GM03348 (cell line): Measurements from ENCODE around the gene ECHDC3.
"Not testable (repeated sequence)": the region's sequence is repeated elsewhere in the genome, so short reads cannot be mapped to it uniquely, and the experiment has no call there.

Experiments used
- DNase-seq: peaks from one replicate; pipeline ENCODE4 v3.0.0; 2012; ENCODE audit warnings: low spot score

Gene ECHDC3

DNA sequence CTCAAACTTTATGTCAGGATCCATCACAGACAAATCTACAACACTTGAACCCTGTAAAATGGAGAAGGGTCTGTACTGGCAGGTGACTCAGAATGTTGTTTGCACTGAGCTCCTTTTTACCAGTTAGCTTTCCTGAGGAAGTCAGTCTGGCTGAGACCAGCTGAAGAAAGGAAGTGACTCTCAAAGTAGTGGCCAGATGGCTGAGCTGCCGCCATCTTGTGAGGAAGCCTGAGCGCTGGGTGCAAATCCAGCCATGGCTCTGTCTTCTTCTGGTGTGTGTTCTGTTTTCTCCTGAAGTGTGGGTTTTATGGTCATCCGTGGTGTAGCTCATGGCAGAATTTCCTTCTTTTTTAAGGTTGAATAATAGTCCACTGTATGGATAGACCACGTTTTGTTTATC is 25.5 kb upstream of the ECHDC3 start:
- no peak for DNase-seq

DNA sequence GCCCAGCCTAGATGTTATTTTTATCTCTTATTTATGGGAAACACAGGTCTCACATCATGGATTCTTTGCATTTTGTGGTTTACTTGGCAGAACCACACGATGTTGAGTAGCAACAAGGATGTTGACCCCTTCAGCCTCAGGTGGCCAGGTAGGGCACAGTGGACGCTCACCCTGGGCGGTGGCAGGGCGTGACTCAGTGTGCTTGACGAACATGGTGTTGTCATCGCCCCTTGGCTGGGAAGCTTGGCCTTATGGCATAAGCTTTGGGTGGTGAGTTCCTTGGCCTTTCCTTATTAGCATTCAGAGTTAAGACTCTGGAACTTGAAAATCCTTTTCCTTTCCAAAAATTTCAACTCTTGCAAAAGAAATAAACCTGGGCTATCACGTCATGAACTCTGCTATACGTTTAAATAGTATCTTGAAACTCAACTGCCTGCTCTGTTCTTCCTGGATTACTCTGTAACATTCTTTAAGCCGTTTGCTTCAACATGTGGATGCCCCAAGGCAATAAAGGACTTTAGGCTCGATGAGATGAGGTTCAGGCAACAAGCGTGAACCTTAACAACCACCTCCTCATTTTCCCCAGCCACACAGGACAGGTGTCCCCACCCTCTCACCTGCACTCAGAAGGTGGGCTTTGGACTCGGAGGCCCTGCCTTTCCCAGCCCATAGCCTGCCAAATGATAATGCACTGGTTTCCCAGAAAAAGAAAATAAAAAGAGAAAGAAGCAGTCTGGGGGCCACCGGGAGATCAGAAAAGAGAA is 22.5 kb upstream of the ECHDC3 start:
- no peak for DNase-seq

DNA sequence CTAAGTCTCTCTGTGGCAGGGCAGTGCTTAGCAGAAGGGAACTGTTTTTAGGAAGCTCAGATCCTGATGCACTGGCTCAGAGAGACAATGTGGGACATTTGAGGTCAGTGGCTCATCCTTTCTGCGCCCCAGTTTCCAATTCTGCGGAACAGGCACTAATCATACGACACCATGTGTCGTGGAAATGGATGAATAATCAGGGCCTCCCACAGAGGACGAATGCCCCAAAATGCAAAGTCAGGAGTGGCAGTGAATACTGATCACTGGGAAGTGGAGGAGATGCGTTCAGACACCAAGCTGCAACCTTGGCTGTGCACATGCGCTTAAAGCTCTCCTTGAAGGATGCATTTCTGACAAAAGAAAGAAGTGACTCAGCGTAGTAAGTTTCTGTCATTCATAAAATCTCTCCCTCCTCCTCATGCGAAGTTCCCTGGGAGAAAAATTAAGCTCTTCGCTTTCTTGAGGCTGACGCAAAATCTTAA is 21.9 kb upstream of the ECHDC3 start:
- DNase-seq, result no peak

DNA sequence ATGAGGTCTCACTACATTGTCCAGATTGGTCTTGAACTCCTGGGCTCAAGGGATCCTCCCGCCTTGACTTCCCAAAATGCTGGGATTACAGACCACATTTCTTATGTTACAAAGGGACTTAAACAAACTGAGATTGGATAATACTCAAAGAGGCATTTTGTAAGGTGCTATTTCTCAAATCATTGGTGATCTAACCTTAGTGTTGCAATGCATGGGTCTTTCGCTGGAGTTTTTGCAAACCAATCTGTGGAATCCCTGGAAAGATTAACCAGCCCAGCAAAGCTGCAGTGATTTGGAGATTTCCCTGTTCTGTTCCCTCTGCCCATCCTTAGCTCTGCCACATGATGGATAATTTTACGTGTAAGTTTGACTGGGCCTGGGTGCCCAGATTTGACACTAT is 20.4 kb upstream of the ECHDC3 start:
- no peak for DNase-seq

DNA sequence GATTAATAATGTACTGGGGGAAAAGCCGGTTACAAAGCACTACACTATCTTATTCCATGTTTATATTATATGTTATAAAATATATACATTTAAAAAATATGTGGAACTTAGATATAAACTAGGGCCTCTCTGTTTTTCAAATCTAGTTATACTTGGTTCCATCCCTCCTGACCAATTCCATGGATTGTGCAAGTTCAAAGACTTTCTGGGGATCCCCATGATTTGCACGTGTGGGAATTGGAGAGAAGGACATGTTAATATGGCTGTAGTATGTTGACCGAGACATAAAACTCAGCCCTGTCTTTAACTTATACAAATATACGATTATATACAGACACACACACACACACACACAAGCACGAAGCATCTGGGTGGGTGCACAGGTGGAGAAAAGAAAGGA is 18.8 kb upstream of the ECHDC3 start:
- DNase-seq, result no peak

DNA sequence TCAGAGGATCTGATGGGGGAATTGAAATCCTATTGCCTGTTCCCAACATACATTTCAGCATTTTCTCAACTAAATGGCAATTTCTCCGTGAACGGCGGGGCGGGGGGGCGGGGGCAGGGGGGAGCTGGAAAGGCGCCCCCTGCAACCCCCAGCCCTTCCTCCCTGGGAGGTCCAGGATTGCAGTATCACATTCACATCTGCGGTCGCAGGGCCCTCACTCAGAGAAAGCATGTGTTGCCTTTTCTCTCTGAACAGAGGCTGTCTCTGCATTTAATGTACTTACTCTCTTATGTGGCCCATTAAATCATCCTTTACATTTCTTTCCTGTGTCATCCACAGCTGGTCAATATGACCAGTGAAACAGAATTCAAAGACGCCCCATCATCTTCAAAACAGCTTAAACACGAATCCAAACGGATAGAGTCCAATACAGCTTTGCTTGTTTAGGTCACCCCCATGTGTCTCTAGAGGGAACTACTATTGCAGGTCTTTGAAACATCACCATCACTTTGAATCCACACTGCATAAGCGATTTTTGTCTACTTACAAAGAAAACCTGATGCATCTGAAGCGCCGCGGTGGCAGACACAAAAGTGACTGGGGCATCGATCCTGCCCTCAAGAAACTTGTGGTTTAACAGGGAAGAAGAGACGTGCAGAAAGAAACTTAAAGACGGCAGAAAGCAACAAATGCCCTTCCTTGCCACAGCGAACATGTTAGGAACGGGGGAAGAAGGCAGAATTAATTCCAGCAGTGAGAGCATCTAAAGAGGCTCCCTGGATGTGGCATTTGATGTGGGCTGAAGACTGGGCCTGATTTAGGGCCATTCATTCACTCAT is 17.0 kb upstream of the ECHDC3 start:
- peak; percentile 88 for DNase-seq

DNA sequence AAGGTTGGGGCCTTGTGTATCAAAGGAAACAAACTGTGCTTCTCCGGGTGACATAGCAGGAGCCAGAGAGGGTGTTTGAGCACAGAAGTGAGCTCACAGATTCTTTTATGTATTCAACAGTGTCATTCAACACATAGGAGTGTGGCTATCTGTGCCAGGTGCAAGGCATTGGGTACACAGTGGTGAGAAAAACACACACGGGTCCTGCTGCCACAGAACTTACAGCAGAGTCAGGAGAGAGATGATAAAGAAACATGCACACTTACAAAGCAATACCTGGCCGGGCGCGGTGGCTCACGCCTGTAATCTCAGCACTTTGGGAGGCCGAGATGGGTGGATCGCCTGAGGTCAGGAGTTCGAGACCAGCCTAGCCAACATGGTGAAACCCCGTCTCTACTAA is 16.3 kb upstream of the ECHDC3 start:
- no peak for DNase-seq

DNA sequence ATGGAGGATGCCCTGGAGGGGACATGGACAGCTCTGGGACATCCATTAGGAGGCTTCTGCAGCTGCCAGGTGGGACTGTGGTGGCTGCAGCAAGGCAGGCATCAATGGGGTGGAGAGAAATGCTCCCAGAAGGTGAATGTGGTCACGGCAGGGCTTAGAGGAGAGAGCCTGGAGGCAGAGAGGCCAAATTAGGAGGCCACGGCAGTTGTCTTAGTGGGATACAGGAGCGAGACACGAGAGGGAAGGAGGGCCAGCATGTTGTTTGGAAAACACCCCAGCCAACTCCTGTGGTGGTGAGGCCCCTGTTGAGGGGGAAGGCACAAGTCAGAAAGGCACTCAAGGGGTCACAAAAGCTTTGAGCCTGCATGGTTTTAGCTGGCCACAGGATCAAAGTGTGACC is 14.6 kb upstream of the ECHDC3 start:
- DNase-seq, result no peak

DNA sequence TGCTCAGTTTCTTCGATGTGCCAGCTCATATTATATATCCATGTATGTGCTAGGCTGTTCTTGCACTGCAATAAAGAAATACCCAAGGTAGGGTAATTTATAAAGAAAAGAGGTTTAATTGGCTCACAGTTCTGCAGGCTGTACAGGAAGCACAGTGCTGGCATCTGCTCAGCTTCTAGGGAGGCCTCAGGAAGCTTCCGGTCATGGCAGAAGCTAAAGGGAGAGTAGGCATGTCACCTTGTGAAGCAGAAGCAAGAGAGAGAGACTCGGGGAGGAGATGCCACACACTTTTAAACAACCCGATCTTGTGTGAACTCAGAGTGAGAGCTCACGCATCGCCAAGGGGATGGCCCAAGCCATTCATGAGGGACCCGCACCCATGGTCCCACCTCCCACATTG is 13.8 kb upstream of the ECHDC3 start:
- DNase-seq, result no peak

DNA sequence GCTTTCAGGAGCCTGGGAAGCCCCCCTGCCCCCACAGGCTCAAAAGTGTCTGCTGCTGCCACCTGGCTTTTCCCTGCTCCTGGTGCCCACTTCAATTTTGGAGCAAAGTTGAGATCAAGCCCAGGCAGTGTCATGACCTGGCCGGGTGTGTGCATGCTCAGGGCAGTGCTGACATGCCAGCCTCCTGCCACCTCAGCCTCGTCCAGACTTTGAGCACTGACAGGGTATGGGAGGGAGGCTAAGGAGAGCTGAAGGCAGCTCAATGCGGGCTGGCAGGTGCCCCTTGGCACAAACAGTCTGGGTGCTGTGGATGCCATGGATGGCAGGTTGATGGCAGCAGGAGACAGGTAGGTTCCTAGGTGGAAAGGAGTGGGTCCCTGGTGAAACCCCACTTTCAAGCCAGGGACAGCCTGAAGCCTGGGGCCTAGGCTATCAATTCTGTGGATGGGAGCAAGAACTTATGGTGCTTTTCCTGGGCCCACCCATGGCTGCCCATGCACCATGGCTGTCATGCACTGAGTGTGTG is 12.3 kb upstream of the ECHDC3 start:
- no peak for DNase-seq

DNA sequence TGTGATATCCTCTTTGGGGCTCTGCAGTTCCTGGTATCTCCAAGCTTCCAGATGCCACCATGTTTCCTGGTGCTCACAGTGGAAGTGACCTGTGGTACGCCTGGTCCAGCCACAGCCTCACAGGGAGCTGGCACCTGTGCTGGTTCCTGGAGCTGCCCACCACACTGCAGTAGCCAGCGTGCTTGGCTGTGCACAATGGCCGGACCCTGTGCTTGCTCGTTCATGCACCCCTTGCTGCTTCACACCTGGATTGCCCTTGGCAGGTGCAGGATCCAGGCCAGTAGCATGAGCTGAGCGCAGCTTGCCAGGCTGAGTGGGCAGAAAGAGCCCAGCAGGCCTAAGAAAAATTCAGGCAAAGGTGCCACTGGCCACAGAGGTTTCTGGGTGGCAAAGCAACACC is 11.4 kb upstream of the ECHDC3 start:
- no peak for DNase-seq

DNA sequence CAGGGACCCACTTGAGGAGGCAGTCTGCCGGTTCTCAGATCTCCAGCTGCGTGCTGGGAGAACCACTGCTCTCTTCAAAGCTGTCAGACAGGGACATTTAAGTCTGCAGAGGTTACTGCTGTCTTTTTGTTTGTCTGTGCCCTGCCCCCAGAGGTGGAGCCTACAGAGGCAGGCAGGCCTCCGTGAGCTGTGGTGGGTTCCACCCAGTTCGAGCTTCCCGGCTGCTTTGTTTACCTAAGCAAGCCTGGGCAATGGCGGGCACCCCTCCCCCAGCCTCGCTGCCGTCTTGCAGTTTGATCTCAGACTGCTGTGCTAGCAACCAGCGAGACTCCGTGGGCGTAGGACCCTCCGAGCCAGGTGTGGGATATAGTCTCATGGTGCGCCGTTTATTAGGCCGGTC is 5.4 kb upstream of the ECHDC3 start:
- not testable (repeated sequence) for DNase-seq

DNA sequence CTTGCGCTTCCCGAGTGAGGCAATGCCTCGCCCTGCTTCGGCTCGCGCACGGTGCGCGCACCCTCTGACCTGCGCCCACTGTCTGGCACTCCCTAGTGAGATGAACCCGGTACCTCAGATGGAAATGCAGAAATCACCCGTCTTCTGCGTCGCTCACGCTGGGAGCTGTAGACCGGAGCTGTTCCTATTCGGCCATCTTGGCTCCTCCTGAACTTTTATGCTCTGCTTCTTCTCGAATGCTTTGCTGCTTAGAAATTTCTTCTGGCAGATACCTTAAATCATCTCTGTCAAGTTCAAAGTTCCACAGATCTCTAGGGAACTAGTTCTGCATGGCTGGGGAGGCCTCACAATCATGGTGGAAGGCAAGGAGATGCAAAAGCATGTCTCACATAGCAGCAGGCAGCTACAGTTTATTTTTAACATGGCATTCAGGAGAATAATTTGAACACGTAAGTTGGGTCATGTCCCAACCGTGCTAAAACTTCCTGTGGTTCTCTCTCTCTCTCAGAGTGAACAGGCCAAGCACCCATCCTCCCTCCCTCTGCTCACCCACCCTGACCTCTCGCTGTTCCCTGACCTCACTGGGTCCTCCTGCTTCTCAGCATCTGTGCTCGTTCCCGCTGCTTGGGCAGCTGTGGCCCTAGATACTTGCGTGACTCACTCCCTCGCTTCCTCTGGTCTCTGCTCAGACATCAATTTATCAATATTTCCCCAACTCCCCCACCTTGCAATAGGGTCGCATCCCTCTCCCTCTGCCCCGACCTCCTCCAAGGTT is 4.7 kb upstream of the ECHDC3 start:
- DNase-seq, result not testable (repeated sequence)

DNA sequence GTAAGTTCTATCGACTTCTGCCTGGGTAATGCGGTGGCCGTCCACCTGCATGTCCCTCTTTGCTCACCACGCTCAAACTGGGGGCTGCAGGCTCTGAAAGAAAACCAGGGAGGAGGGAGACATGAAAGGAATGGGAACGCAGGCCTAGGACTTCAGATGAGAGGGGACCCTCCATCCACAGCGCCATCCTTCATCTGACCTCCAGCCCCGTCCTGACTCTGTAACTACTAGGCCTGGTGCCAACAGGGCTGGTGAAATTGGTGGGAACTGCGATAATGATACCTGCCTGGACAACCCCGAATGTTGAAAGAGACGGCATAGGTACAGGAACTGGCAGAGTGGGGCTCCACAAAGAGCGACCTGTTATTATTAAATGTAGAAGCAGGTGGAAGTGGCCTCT is 1.3 kb upstream of the ECHDC3 start:
- no peak for DNase-seq

DNA sequence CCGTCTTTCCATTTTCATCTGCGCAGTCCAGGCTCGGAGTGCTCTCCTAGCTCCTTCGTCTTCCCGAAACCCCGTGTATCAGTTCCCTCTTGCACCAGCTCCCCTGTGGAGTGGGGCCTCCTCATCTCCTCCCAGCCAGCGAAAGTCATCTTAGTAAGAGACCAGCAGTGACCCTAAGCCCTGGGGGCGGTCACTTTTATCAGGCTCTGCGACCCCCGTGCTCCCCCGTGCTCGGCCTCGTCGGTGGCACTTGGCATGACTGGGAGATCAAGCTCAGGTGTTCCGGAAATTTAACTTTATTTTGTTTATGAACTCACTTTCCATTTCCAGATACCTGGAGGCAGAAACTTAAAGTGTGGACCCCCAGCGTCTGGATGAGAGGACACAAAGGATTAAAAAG is 574 bp upstream of the ECHDC3 start:
- DNase-seq, result no peak

DNA sequence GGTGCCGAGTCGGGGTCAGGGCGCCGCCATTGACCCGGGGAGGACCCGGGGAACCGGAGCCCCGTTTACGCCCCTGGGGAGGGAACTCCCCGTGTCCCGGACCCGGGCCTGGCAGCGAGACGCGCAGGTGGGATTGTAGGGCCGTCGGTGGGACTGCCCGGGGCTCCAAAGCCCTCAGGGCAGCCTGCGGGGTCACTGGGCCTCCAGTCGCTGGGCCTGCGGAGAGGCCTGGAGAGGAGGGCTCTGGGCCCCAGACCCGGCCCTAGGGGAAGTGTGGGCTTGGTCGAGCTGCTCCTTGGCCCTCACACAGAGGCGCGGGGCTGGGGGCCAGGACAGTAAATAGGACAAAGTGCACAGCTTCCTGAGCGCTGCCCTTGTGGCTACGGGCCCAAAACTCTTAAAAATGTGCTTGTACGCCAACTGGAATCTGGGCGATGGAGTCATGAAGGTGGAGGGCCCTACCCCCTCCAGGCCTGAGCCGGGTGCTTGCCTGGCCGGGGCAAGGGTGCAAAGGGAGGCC is 657 bp downstream of the ECHDC3 start:
- DNase-seq, result no peak

DNA sequence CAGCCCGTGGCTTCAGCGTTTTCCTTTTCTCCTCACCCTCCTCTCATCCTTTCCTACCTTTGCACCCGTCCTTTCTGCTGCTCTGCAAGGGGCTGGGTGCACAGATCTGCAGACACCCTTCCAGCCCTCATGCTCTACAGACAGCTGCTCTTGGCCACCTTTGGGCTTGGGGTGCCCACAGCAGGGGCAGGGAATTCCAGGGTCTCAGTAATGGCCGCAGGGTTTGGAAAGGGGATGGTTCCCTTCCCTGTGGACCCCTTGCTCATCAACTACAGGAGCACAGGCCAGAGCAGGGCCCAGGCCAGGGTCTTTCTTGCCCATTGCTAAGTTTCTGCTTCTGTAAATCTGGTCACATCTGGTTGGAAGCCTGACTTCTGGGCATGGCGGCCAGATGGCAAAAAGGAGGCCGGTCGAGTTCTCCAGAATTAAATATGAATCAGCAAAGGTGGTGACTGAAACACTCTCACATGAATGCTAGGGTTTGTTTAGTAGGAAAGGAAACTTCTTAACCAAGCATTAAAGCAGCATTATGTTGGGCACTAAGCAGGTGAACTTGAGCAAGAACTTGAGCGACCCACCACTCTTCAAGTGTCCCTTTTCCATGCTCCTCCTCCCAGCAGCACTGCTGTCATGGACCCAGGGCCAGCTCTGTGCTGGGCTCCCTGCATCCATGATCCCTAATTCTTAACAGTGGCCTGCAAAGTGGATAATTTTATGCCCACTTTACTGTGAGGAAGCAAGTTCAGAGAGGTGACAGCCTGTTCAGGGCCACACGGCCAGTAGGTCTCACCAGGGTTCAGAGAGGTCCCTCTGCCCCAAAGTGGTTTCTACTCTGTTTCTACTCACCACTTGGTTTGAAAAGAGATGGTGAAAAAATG is 1.5 kb downstream of the ECHDC3 start:
- DNase-seq, result no peak

DNA sequence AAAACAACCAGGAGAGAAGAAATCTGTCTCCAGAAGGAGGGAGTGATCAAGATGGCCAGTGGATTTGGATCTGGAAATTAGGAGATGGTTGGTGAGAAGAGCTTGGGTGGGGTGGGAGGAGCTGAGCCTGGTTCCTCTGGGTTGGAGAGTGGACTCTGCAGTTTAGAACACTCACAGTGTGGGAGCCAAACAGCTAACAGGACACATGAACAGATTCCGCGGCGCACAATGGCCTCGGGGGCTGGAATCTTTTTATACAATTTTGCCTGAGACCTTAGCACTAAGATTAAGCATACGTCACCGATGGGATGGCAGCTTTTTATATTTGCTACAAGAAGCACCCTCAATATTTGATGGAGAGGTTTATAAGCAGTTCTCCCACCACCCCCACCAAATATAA is 2.9 kb downstream of the ECHDC3 start:
- DNase-seq, result no peak

DNA sequence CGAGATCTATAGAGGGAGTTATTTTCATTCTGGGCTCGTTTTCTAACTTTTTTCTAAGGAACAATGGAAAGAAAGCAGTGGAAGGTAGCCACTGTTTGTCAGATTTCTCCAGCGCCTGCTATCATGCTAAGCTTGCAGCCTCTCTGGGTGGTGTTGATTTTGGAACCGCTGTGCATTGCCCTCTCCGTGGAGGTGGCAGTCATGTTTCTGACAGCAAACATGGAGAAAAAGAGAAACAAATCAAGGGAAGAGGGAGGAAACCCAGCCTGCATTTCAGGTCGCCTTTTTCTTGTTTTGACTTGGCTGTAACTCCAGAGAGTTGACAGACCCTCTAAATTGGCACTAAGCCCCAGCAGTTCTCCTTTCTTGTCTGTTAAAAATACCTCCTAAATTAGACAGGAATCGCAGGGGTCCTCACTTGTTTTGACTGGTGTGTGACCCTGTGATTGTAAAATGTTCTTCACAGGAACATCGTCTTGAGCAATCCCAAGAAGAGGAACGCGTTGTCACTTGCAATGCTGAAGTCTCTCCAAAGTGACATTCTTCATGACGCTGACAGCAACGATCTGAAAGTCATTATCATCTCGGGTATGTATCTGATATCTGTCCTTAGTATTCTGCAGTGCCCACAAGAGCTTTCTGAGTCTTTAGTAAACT is 4.8 kb downstream of the ECHDC3 start:
- no peak for DNase-seq

DNA sequence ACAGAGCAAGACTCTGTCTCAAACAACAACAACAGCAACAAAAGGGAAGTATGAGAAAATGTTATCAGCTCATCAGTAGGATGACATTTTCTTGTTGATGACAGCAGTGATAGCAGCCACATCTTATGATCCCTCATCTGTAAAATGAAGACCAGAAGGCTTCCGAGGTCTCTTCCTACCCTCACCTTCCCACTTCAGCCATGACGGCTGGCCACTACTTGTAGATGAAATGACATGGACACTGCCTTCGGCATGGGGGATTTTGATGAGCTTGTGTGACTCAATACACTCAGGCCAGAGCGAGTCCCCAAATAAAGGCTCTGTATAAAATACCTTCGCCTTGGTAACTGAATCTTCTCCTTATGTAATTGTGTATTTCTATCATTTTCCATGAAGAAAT is 6.7 kb downstream of the ECHDC3 start:
- no peak for DNase-seq

DNA sequence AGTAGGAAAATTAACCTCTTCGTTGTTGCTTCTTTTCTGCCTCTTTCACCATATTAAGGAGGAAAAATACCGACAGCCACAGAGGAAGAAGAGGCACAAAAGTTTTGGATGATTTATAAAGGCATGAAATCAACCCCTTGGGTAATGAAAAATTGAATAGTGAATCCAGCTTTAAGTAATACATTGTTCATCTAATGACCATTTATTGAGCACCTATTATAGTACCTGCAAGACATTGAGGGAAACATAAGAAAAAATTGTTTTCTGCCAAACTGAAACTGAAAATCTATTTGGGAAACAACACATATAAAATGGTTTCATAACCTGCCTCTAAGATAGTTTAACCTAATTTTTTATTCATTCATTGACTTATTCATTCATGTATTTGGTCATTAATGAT is 8.2 kb downstream of the ECHDC3 start:
- no peak for DNase-seq
